Measurements from ENCODE around the gene EXPH5. TPM values are rescaled to one million over a fixed set of nuclear protein-coding genes. Genes with fewer than 3 reads are reported as not detected.

Gene EXPH5
- total RNA-seq, 4 donors from 2014 or later = 1.4 to 1.8 (median 1.6) TPM

GRCh38 chr11:108522318-108522717 is 71.2 kb downstream of the EXPH5 start:
- TF ChIP-seq, protein P1, sequence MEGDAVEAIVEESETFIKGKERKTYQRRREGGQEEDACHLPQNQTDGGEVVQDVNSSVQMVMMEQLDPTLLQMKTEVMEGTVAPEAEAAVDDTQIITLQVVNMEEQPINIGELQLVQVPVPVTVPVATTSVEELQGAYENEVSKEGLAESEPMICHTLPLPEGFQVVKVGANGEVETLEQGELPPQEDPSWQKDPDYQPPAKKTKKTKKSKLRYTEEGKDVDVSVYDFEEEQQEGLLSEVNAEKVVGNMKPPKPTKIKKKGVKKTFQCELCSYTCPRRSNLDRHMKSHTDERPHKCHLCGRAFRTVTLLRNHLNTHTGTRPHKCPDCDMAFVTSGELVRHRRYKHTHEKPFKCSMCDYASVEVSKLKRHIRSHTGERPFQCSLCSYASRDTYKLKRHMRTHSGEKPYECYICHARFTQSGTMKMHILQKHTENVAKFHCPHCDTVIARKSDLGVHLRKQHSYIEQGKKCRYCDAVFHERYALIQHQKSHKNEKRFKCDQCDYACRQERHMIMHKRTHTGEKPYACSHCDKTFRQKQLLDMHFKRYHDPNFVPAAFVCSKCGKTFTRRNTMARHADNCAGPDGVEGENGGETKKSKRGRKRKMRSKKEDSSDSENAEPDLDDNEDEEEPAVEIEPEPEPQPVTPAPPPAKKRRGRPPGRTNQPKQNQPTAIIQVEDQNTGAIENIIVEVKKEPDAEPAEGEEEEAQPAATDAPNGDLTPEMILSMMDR (IDR thresholded peaks at IDR 0.05) = no peak
- no peak for TF ChIP-seq EP300 (IDR thresholded peaks at IDR 0.05)
- Histone ChIP-seq H3K9me3 (no peaks in the 10 kb centered on the region), H3K36me3 (no peaks in the 10 kb centered on the region), H3K4me1 (no peaks in the 10 kb centered on the region), H3K27me3 (no peaks in the 10 kb centered on the region), H3K27ac (replicated peaks in 1 of 4) (no peak overlapping the region), H3K4me3 (no peak overlapping the region)
- DNase-seq (ENCODE audit: extremely low spot score) = no peak
- 67% methylated on average over 1 of the region's 1 CpG for WGBS
- intact Hi-C loops (cut with DNase I) = no loop called here

DNA sequence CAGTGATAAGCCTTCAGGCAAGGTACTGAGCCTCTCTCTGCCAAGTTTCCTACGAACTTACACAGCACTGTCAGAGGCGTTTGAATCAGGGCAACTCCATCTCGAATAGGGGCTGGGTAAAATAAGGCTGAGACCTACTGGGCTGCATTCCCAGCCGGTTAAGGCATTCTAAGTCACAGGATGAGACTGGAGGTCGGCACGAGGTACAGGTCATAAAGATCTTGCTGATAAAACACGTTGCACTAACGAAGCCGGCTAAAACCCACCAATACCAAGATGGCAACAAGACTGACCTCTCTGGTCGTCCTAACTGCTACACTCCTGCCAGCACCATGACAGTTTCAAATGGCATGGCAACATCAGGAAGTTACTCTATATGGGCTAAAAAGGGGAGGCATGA is 75.0 kb downstream of the EXPH5 start:
- WGBS = 81% methylated on average over 10 of the region's 10 CpGs

GRCh38 chr11:108516125-108516524 is 77.4 kb downstream of the EXPH5 start:
- WGBS = 88% methylated on average over 4 of the region's 4 CpGs
- intact Hi-C loops (cut with DNase I) = no loop called here
- DNase-seq (ENCODE audit: extremely low spot score) = no peak
- Histone ChIP-seq H3K36me3 (peaks cover 0 to 8% (median 5%) of the 10 kb centered on the region in 4 donors), H3K27ac (replicated peaks in 1 of 4) (no peak overlapping the region), H3K9me3 (no peaks in the 10 kb centered on the region), H3K27me3 (no peaks in the 10 kb centered on the region), H3K4me1 (no peaks in the 10 kb centered on the region), H3K4me3 (no peak overlapping the region)
- no peak for TF ChIP-seq EP300 (IDR thresholded peaks at IDR 0.05)
- TF ChIP-seq, protein P1 (IDR thresholded peaks at IDR 0.05) = no peak
- TF ChIP-seq POLR2A (IDR thresholded peaks at IDR 0.05; ENCODE audit: low read depth) = no peak
- TF ChIP-seq POLR2AphosphoS5 (IDR thresholded peaks at IDR 0.05) = no peak

More for the DNA sequence above, 75.0 kb downstream of the EXPH5 start:
- Histone ChIP-seq H3K4me1 (no peaks in the 10 kb centered on the region), H3K27ac (replicated peaks in 1 of 4) (no peak overlapping the region), H3K27me3 (no peaks in the 10 kb centered on the region), H3K9me3 (no peaks in the 10 kb centered on the region), H3K36me3 (peaks cover 0 to 5% (median 3%) of the 10 kb centered on the region in 4 donors), H3K4me3 (no peak overlapping the region)
- DNase-seq (ENCODE audit: extremely low spot score) = no peak
- TF ChIP-seq EP300 (IDR thresholded peaks at IDR 0.05) (no peak), POLR2A (IDR thresholded peaks at IDR 0.05; ENCODE audit: low read depth) (no peak), POLR2AphosphoS5 (IDR thresholded peaks at IDR 0.05) (no peak)
- TF ChIP-seq, protein P1 (IDR thresholded peaks at IDR 0.05) = no peak
- intact Hi-C loops (cut with DNase I) = no loop called here

- WGBS = 86% methylated on average over 2 of the region's 2 CpGs
- no peak for DNase-seq (ENCODE audit: extremely low spot score)
- Histone ChIP-seq H3K27ac (replicated peaks in 1 of 4) (no peak overlapping the region), H3K27me3 (no peaks in the 10 kb centered on the region), H3K4me3 (no peak overlapping the region), H3K9me3 (no peaks in the 10 kb centered on the region), H3K4me1 (no peaks in the 10 kb centered on the region), H3K36me3 (peaks cover 0 to 8% (median 5%) of the 10 kb centered on the region in 4 donors)
- TF ChIP-seq, protein P1 (IDR thresholded peaks at IDR 0.05) = no peak
- TF ChIP-seq POLR2AphosphoS5 (IDR thresholded peaks at IDR 0.05) (no peak), EP300 (IDR thresholded peaks at IDR 0.05) (no peak), POLR2A (IDR thresholded peaks at IDR 0.05; ENCODE audit: low read depth) (no peak)
- intact Hi-C loops (cut with DNase I) = no loop called here
These were observed 80.9 kb downstream of the EXPH5 start for GRCh38 chr11:108512708-108513107.

- Histone ChIP-seq H3K9me3 (no peaks in the 10 kb centered on the region), H3K4me3 (no peak overlapping the region), H3K27me3 (no peaks in the 10 kb centered on the region), H3K27ac (replicated peaks in 1 of 4) (no peak overlapping the region), H3K36me3 (peaks cover 0 to 8% (median 5%) of the 10 kb centered on the region in 4 donors), H3K4me1 (no peaks in the 10 kb centered on the region)
- DNase-seq (ENCODE audit: extremely low spot score) = no peak
- TF ChIP-seq POLR2A (IDR thresholded peaks at IDR 0.05; ENCODE audit: low read depth) (no peak), POLR2AphosphoS5 (IDR thresholded peaks at IDR 0.05) (no peak), EP300 (IDR thresholded peaks at IDR 0.05) (no peak)
- TF ChIP-seq, protein P1 (IDR thresholded peaks at IDR 0.05) = no peak
- 79% methylated on average over 2 of the region's 2 CpGs for WGBS
- intact Hi-C loops (cut with DNase I) = no loop called here
These were observed 81.6 kb downstream of the EXPH5 start for GRCh38 chr11:108511851-108512474.

Data from esophagus muscularis mucosa (tissue), 4 donors.